Stimulated activated CD8-positive, alpha-beta memory T cell treated with anti-CD3 and anti-CD28 coated beads, Interleukin-12 subunit alpha, Interleukin-12 subunit beta, amount 100 ng/mL, for 4 hours (primary cell): Measurements from ENCODE around the gene UBN1.

Experiments
- DNase-seq: peaks from one replicate; pipeline ENCODE4 v3.0.0-alpha.2; 2020; ENCODE audit warnings: low read depth

Gene UBN1

DNA sequence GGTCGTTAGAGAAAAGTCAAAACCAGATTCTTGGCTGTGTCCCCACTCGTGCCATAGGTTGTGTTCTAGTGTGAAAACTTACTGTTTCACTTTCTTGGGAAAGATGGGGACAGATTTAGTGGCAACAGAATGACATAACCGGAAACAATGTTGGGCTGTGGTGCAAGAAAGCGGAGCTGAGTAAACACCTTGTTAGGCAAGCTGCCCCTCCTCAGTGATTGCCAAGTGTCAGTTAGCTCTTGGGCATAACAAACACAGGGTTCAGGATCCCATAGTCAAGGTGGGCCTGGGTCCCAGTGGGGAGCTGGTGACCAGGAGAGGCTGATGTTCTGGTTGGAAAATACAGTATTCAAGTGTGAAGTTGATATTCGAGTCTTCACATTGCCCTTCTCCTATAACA lies 15.4 kb downstream of the UBN1 start:
- no peak for DNase-seq

DNA sequence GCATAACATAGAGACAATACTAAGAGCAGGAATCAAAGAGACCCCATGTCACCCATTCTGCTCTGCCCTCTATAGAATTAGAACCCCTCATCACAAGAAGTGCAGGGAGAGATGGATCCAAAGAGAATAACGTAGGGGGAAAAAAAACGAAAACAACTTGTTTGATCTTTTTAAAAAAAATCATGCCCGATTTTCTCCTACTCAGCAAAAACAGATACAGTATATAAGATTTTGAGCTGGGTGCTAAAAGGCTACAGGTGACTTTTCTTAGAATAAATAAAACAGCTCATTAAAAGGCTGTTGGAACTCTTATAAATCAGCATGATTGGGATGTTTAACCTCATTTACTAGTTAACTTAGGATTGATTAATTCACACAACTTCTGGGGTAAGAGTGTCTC lies 17.4 kb downstream of the UBN1 start:
- no peak for DNase-seq

DNA sequence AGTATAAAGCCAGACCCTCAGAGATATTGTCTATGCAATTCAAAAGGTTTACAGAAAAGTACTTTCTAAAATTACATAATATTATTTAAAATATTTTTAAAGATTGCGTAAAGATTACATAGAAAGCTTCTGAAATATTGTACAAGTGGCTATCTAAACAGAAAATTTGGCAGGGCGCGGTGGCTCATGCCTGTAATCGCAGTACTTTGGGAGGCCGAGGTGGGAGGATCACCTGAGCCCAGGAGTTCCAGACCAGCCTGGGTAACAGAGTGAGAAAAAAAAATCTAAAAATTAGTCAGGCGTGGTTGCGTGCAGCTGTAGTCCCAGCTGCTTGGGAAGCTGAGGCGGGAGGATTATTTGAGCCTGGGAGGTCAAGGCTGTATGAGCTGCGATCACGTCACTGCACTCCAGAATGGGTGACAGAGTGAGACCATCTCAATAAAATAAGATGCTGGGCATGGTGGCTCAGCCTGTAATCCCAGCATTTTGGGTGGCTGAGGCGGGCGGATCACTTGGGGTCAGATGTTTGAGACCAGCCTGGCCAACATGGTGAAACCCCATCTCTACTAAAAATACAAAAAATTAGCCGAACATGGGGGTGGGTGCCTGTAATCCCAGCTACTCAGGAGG lies 18.1 kb downstream of the UBN1 start:
- no peak for DNase-seq

DNA sequence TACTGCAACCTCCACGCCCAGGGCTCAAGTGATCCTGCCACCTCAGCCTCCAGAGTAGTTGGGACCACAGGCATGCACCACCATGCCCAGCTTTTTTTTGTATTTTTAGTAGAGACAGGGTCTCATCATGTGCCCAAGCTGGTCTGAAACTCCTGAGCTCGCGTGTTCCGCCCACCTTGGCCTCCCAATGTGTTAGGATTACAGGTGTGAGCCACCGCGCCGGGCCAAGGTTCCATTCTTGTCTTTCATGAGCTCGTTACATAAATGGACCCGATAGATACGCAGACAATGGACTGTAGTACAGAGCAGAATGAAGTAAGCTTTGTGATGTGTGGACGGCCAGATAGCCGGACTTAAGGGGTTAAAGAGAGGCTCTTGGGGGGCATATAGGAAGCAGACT lies 19.3 kb downstream of the UBN1 start:
- no peak for DNase-seq

DNA sequence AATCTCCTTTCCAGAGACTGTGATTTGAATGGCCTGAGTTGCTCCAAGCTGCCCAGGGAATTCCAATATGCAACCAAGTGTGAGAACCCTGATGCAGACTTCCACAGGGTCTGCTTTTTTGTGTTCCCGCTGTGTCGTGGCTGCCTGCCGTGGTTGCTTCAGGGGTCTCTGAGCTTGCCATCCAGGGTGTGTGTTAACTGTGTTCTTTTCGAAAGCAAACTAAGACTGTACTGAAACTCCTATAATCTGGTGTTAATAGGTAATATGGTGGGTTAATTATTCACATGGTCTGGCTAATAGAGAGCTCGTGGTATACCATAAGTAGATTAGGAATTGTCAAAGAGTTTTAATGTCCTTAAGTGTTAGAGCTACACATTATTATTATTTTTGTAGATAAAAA lies 20.7 kb downstream of the UBN1 start:
- no peak for DNase-seq

DNA sequence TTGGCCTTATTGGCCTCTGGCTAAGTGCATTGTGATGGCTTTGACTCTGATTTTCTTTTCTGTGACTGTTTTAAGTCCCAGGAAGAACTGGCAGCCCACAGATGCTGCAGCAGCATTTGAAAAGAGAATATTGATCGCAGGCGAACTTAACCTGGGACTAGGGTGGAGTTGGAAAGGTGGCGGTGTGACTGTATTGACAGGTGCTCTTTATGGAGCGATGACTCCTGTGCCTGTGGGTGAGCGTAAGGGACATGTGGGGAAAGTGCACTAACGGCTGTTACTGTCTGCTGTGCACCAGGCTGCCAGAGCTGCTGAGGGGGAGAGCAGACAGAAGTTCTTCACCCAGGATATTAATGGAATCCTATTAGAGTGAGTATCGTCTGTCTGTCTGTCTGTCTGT lies 21.3 kb downstream of the UBN1 start:
- DNase-seq: no peak

DNA sequence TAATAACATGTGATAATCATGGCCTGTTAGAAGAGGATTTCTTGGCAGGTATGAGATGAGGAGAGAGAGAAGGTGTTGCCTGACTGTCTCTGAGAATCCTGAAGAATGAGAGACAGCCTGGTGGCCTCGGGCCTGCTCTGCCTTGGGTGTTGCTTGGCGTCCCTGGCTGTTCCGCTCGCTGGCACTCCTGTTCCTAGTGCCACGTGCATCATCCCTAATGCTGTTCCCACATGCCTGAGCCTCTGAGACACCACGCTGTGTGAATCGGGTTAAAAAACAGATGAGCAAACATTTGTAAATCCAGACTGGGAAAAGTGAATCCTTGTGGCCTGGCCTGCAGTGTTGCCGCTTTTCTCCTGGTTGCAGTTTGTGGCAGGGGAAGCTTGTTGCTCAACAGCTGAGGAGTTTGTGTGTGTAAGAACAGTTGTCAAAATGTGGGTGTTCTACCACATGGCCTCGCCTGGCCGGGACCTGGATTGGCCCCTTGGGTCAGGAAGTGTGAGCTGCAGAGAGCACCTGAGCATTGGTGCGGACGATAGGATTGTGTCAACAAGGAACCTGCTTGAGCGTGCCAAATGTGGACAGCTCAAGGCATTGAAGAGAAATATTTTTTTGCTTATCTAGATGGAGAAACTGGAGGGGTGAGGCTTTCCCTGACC lies 22.0 kb downstream of the UBN1 start:
- DNase-seq: no peak

DNA sequence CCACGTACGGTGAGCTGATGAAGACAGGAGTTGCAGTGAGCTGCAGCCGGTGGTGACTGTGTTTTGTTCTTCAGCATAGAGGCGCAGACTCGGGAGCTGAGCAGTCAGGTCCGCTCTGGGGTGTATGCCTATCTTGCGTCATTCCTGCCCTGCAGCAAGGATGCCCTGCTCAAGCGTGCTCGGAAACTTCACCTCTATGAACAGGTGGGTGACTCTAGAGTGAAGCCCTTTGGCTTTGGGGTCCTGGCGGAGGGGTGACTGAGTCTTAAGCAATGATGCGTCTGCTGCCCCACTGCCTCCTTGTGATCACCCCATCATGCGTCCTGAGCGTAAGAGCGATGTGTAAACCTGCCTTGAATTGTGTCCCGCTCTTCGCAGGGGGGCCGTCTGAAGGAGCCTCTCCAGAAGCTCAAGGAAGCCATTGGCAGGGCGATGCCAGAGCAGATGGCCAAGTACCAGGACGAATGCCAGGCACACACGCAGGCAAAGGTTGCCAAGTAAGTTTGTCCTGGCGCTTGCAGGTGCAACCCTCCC lies 22.9 kb downstream of the UBN1 start:
- no peak for DNase-seq

DNA sequence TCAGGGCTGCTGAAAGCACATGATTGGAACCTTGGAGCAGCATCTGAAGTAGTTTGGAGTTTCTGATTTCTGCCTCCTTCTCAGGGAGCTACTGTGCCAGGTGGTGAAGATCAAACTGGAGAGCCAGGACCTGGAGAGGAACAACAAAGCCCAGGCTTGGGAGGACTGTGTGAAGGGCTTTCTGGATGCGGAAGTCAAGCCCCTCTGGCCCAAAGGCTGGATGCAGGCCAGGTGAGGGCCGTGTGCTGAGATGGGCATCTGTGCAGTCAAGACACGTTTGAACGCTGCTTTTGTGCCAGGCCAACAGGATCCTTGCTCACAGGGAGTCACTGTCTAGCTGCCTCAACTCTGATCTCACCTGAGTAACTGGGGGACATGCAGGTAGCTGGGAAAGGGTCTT lies 23.8 kb downstream of the UBN1 start:
- DNase-seq: no peak

DNA sequence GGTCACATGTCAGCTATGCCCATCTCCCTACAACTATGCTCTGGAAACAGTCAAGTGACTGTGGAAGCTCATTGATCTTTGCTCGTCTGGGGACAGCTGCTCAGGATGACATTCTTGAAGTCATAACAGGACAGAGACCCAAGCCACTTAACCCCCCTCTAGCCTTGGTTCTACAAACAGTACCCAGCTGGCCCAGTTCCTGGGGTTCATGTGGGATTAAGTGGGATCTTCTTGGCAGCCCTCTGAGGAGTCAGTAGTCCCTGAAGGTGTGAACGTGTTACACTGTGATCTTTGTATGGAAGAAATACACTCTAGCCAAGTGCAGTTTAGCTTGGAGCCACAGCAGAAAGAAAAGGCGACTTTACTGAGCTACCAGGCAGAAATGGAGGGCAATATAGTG lies 25.8 kb downstream of the UBN1 start:
- DNase-seq: no peak

DNA sequence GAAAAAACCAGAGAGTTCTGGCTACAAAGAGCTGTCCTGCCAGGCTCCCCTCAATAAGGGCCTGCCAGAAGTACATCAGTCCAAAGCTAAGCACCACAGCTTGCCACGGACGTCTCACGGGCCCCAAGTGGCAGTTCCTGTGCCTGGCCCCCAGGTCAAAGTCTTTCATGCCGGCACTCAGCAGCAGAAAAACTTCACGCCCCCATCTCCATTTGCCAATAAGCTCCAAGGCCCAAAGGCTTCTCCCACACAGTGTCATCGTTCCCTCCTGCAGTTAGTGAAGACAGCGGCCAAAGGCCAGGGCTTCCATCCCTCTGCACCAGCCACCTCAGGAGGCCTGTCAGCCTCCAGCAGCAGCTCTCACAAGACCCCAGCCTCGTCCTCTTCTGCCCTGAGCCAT lies 27.4 kb downstream of the UBN1 start:
- no peak for DNase-seq

DNA sequence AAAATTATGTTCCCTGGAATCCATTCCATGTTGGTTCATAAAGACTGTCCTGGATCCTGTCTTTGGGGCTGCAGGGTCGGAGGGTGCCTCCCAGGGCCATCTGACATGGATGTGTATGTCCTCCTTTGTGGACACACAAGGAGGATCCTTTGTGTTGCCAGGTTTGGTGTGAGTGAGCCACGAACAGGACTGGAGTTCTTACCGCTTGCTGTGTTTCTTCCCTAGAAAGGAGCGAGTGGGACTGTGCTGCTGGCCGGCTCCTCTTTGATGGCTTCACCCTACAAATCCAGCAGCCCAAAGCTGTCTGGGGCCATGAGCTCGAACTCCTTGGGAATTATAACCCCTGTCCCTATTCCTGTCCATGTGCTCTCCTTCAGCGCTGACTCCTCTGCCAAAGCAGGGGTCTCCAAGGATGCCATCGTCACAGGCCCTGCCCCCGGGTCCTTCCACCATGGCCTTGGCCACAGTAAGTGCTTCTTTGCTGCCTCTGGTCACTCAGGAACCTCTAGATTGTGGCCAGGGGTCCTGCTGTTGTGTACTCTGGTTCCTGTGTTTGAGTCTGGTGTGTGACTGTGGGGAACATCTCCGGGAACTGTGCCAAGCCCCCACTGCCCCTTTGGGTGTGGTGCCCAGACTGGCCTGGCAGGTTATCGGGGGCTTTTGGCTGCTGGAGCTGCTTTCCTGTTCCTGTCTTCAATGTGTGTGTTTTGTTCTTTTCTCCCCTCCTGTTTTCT lies 29.5 kb downstream of the UBN1 start:
- no peak for DNase-seq

DNA sequence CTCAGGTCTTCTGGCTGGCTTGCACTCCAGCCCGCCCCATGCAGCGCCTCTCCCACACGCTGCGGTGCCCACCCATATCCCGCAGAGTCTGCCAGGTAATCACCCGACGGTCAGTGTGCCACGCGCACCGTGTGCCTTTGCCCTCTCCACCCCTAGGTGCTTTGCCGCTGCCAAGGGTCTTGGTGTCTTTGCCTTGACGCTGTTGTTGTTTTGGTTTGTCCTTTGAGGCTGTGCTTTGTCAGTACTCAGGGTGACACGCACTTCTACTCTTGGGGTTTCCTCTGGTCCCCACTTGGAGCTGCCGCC lies 30.1 kb downstream of the UBN1 start:
- no peak for DNase-seq

DNA sequence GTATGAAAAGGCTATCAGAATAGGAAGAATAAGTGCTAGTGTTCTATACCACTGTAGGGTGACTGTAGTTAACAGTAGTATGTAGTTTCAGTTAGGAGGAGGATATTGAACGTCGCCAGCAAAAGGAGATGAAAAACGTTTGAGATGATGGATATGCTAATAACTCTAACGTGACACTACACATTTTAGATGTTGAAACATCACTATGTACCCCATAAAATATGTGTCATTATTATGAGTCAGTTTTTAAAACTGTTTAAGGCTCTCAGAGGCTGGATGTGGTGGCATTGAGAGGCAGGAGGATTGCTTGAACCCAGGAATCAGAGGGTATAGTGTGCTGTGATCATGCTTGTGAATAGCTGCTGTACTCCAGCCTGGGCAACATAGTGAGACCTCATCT lies 31.8 kb downstream of the UBN1 start:
- DNase-seq: no peak

DNA sequence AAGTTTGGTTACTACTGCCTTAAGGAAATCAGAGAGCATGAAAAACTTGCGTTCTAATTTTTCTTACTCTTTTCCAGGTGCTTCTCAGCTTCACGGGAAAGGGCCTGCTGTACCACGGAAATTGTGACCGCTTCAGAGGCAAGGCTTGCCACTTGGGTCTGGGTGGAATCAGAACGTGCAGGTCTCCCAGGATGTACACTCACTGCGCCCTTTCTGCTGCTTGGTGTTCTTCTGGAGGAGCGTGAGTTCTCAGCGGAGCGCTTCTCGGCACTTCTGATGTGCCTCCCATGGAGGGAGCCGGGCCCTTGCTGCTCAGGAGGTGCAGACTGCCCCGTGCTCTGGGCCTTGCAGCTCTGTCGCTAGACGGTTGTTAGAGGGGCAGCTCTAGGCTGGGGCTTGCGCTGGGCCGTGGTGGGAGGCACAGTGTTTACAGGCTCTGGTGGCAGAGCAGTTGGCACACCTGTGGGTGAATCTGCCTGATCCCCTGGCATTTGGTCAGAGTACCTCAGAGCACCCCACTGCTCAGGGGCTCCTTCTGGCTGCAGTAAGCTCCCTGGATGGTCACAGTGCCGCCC lies 32.8 kb downstream of the UBN1 start:
- no peak for DNase-seq

DNA sequence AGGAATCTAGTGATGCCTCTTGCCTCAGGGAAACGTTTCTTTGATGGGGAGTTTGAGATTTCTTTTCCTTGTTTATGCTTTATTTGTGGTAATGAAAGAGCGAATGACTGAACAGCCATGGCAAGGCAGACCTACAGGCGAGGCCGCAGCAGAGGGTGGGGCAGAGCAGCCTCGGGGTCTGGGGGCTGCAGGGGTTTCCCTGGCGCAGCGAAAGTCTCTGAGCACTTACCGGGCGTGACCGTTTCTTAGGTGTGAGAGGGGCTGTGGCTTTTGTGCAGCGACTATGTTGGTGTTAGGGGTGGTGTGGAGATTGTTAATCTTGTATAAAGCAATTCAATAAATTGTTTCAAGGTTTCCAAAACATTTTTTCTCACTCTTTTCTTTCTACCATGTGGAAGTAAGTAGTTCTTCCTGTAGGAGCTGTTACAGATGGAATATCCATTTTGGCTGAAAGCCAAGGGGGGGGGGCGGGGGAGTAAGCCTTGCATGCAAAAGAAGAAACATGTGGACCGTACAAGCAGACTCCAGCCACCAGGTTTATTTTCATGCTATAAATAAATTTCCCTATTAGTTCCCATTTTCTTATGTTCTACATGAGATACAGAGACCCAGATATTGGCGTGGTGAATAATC lies 34.8 kb downstream of the UBN1 start:
- no peak for DNase-seq

DNA sequence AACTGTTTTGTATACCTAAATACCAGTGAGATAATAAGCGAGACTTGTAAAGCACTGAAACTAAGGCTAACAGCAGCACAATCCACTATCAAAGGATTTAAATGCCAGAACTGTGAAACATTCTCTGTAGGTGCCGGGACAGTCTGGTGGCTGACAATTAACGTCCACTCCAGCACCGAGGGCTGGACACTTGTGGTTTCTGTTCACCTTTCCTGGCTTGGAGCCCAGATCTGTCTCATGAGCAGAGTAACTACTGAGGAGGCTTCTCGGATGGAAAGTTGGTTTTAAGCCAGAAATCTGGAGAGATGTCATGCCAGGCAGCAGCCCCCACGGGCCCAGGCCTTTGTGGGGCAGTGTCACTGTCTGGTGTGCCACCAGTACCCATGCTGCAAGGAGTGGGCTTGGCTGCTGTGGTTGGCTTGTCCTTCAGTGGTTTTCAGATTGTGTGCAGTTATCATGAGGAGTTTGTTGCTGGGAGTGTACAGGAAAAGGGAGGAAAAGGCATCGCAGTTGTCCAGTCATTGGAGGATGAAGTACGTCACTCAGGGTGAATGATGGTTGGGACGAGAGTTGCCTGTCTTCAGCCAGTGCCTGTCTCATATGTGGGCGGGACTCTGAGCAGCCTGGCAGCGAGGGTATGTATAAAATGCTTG lies 35.5 kb downstream of the UBN1 start:
- no peak for DNase-seq

DNA sequence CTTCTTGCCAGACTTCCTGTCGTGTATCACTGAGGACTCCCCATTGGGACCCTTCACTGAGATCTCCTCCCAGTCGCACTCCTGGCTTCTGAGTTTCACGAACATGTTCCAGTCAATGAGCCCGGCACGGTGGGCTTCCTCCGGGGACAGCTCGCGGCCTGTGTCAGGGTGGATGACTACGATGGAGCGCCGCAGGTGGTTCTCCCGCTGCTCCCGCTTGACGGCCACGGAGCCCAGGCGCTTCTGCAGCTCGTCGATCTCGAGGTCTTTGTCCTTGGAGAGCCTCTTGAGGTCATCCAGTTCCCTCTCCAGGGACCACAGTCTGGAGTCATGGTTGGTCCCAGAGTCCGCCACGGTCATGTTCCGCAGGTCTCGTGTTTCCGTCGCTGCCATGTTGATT lies 36.2 kb downstream of the UBN1 start:
- DNase-seq: no peak

DNA sequence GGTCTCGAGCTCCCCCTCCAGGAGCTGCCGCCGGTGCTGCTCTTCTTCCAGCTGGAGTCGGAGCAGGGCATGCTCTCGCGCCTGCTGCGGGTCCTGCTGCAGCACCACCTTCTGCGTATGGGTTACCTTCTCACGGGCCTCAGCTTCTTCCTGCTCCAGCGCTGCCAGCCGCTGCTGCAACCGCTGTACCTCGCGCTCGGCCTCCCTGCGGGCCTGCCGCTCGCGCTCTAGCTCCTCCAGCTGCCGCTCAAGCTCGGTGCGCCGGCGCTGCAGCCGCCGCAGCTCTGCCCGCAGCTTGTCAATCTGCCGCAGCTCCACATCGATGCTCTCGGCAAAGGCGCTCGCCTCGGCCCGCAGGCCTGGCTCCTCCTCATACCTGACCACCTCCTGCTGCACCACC lies 36.9 kb downstream of the UBN1 start:
- DNase-seq: no peak

DNA sequence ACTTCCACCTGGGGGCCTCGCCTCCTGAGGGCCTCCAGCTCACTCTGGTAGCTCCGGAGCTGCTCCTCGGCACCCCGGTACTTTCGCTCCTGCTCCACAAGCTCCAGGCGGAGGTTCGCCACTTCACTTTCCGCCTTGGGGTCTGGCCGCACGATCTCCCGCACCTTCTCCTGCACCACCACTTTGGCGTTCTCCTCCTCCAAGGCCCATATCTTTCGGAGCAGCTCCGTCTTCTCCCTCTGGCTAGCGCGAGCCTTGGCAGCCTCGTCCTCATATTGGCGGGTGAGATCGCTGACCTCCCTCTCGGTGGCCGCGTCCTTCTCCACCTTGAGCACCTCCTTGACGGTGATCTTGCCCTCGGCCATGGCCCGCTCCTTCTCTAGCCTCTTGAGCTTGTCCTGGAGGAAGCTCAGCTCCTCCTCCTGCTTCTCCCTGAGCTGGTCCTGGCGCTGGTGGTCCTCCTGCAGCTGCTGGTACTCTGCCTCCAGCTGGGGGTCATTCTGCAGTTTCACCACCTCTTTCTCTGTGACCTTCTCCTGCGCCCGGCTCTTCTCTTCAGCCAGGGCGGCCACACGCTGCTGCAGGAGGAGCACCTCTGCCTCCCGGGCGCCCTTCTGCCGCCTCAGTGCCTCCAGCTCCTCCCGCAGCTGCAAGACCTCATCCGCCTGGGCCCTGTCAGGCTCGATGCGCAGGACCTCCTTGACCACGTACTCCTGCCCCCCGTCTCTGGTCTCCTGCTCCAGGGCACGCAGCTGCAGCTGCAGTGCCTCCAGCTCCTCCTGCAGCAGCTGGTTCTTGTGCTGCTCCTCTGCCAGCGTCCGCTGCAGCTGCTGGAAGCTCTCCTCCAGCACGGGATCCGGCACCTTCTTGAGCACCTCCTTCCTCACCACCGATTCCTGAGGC lies 37.9 kb downstream of the UBN1 start:
- DNase-seq: no peak

DNA sequence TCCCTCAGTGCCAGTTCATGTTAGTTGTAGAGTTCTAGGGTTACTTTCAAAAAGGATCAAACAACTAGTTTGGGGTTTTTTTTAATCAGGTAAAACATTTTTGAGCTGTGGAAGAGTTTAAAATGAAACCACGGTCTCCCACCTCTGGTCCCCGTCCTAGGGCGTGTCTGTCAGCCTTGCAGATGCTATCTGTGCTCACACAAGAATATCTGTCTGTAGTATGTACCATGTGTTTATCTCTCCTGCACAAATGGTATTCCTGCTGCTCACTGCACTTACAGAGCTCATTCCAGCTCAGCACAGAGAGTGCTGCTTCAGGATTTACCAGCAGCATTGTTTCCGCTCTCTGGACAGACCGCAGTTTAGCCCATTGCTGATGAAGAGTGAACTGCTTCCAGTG lies 38.9 kb downstream of the UBN1 start:
- no peak for DNase-seq
